ENCODE results near the gene DUSP9.

DUSP9 gene

GRCh38 chrX:153635788-153636668 is 11.0 kb upstream of the DUSP9 start:
- Histone ChIP-seq H3K9me3 (peaks cover under 1% of the 10 kb centered on the region; the same call in 1 of the 2 replicates), H3K4me3 (no peak overlapping the region), H3K4me1 (no peaks in the 10 kb centered on the region), H3K27me3 (ENCODE audit: low read depth) (no peaks in the 10 kb centered on the region), H3K36me3 (replicated peaks) (no peaks in the 10 kb centered on the region)
- in situ Hi-C loops (cut with MboI; ENCODE audit: low sequenced_read_pairs) = no loop called here
- peak in 1 of 2 experiments; percentile 76 for DNase-seq (ENCODE audit: low spot score in 2 of 2)

DNA sequence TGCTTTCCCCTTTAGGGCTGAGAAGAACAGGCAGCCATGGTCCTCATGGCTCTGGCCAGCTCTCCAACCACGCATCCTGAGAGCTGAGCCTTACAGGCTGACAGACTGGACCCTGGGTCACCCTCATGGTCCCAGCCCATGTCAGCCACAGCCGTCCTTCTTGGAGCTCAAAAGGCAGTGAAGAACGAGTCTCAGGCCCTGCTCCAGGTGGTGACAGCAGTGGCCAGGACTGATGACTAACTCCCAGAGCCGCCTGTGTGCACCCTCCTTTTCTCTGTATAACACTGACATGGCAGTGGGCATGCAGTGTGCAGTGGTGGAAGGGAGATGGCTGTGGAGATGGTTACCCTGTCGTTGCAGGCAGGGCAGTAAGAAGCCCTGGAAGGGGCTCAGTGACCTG is 10.3 kb upstream of the DUSP9 start:
- Histone ChIP-seq H3K9me3 (no peaks in the 10 kb centered on the region), H3K4me1 (peaks cover 3% of the 10 kb centered on the region), H3K4me3 (no peak overlapping the region), H3K27me3 (ENCODE audit: low read depth) (no peaks in the 10 kb centered on the region), H3K36me3 (replicated peaks) (no peaks in the 10 kb centered on the region)
- DNase-seq (ENCODE audit: low spot score in 2 of 2) = no peak
- in situ Hi-C loops (cut with MboI; ENCODE audit: low sequenced_read_pairs) = no loop called here

- Histone ChIP-seq H3K4me3 (no peak overlapping the region), H3K36me3 (replicated peaks) (no peaks in the 10 kb centered on the region), H3K9me3 (no peaks in the 10 kb centered on the region), H3K27me3 (ENCODE audit: low read depth) (no peaks in the 10 kb centered on the region), H3K4me1 (peaks cover 5% of the 10 kb centered on the region)
- in situ Hi-C loops (cut with MboI; ENCODE audit: low sequenced_read_pairs) = no loop called here
- no peak for DNase-seq (ENCODE audit: low spot score in 2 of 2)
Observed at GRCh38 chrX:153637121-153638040, 9.6 kb upstream of the DUSP9 start.

DNA sequence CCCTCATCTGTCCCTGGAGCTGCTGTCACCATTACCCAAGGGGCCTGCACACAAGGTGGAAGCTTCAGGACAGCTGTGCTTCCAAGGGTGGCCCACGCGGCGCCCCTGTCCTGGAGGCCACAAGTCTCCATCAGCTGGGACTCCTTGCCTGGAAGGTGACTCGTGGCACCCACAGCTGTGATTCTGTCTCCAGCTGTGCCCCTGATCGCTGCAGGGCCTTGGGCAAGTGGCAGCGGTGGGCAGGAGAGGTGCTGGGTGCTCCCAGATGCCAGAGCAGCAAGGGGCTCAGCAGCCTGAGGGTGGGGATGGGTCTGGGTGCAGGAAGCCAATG is 9.0 kb upstream of the DUSP9 start:
- in situ Hi-C loops (cut with MboI; ENCODE audit: low sequenced_read_pairs) = no loop called here
- Histone ChIP-seq H3K27me3 (ENCODE audit: low read depth) (no peaks in the 10 kb centered on the region), H3K4me3 (no peak overlapping the region), H3K9me3 (no peaks in the 10 kb centered on the region), H3K36me3 (replicated peaks) (no peaks in the 10 kb centered on the region), H3K4me1 (peaks cover 5% of the 10 kb centered on the region)
- DNase-seq (ENCODE audit: low spot score in 2 of 2) = no peak

GRCh38 chrX:153638436-153639176 is 8.4 kb upstream of the DUSP9 start:
- Histone ChIP-seq H3K4me3 (no peak overlapping the region), H3K36me3 (replicated peaks) (no peaks in the 10 kb centered on the region), H3K4me1 (peaks cover 10% of the 10 kb centered on the region), H3K9me3 (no peaks in the 10 kb centered on the region), H3K27me3 (ENCODE audit: low read depth) (no peaks in the 10 kb centered on the region)
- in situ Hi-C loops (cut with MboI; ENCODE audit: low sequenced_read_pairs) = no loop called here
- DNase-seq (ENCODE audit: low spot score in 2 of 2) = no peak

GRCh38 chrX:153639177-153640044 is 7.6 kb upstream of the DUSP9 start:
- in situ Hi-C loops (cut with MboI; ENCODE audit: low sequenced_read_pairs) = no loop called here
- H3K36me3 ChIP-seq (replicated peaks) = no peaks in the 10 kb centered on the region
- peaks cover 14% of the 10 kb centered on the region for H3K4me1 ChIP-seq
- no peak for DNase-seq (ENCODE audit: low spot score in 2 of 2)
- no peak overlapping the region for H3K4me3 ChIP-seq
- H3K9me3 ChIP-seq = no peaks in the 10 kb centered on the region
- no peaks in the 10 kb centered on the region for H3K27me3 ChIP-seq (ENCODE audit: low read depth)

DNA sequence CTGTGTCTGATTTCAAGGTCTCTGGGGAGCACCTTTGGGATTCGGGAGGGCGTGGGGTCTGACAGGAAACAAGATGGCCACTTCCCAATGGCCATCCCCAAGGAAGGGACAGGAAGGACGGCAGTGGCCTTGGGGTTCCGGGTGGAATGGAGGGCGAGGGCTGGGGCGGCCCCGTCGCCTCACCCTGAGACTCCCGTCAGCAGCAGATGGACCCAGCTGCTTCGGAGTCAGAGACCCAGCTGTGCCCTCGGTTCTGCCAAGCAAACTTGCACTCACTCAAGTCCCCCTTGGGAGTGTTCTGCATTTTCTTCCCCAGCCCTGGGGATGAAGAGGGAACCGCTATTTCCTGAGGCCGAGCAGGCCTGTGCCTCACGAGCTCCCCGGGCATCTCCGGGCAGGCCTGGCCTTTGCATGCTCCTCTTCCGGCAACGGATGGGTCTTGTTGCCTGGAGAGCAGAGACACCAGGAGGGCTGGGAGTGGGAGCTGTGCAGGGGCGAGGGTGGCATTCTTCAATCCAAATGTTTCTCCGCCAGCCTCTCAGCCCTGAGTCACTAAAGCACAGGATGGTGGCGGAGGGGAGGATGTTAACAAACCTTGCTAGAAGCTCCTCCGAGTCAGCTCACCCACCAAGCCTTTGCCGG is 6.8 kb upstream of the DUSP9 start:
- peaks cover 18% of the 10 kb centered on the region for H3K4me1 ChIP-seq
- no peak for DNase-seq (ENCODE audit: low spot score in 2 of 2)
- no peaks in the 10 kb centered on the region for H3K36me3 ChIP-seq (replicated peaks)
- in situ Hi-C loops (cut with MboI; ENCODE audit: low sequenced_read_pairs) = no loop called here
- H3K9me3 ChIP-seq = no peaks in the 10 kb centered on the region
- H3K27me3 ChIP-seq (ENCODE audit: low read depth) = no peaks in the 10 kb centered on the region
- H3K4me3 ChIP-seq = no peak overlapping the region

DNA sequence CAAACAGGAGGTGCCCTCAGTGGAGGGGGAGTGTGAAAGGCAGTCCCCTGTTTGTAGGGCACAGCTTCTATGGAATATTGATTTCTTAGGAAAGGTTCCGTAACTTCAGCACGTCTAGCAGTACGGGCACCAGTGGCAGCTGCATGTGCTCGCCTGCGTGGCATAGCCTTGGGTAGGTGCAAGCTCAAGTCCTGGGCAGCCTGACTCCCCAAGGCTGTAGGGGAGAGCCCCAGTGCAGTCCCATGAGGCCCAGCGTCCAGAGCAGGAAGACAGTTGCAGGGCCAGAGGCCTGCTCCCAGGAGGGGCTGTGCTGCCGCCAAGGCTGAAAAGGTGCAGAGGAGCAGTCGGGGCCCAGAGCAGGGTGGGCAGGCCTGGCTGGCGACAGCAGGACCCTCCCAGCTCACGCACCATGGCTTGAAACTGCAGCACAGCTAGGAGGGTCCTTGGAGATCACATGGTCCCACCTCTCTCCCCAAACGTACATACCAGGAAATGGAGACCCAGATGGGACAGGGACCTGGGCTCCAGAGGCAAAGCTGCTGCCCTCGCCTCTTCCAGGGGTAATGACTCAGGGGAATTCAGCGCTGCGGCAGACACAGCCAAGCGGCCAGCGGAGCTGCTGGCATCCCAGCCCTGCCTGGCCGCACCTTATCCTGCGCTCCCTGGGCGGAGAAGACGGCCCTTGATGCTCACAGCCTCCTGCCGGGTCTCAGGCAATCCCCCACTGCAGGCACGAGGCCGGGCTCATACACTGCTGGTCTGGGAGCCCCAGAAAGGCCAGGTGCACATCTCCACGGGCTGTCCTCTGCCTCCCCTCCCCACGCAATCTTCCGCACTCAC is 6.0 kb upstream of the DUSP9 start:
- DNase-seq (ENCODE audit: low spot score in 2 of 2) = no peak
- no peaks in the 10 kb centered on the region for H3K9me3 ChIP-seq
- H3K36me3 ChIP-seq (replicated peaks) = no peaks in the 10 kb centered on the region
- H3K4me3 ChIP-seq = no peak overlapping the region
- peaks cover 18% of the 10 kb centered on the region for H3K4me1 ChIP-seq
- in situ Hi-C loops (cut with MboI; ENCODE audit: low sequenced_read_pairs) = no loop called here
- H3K27me3 ChIP-seq (ENCODE audit: low read depth) = no peaks in the 10 kb centered on the region

- in situ Hi-C loops (cut with MboI; ENCODE audit: low sequenced_read_pairs) = no loop called here
- Histone ChIP-seq H3K4me1 (peaks cover 20% of the 10 kb centered on the region), H3K4me3 (peak overlapping the region; percentile 40), H3K9me3 (no peaks in the 10 kb centered on the region), H3K36me3 (replicated peaks) (no peaks in the 10 kb centered on the region), H3K27me3 (ENCODE audit: low read depth) (no peaks in the 10 kb centered on the region)
- DNase-seq (ENCODE audit: low spot score in 2 of 2) = peak; percentile 55 to 76
Observed at GRCh38 chrX:153641627-153642026, 5.4 kb upstream of the DUSP9 start.

DNA sequence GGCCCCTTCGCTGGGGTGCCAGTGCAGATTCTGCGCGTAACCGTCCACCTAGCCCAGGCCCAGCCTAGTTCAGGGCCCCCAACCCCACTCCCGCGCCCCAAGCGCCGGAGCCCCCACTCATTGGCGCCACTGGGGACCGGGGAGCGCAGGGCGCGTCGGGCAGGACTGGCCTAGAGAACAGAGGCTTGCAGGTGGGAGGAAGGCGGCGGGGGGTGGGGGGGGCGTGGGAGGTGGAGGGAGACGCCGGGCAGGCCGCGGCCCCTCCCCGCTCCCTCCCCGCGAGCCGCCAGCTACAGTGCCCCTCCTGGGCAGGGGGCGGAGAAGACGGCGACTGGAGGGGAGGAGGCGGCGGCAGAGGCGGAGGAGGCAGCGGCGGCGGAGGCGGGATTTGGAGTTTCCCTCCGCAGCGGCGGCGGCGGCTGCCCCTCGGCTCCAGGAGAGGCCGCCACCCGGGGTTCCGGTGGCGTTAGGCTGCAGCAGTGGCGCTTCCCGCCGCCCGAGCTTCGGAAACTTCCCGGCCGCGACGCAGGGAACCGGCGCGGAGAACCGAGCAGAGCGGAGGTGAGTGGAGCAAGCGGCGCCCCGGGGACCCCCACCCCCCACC is 4.8 kb upstream of the DUSP9 start:
- no peaks in the 10 kb centered on the region for H3K9me3 ChIP-seq
- H3K4me1 ChIP-seq = peaks cover 22% of the 10 kb centered on the region
- H3K36me3 ChIP-seq (replicated peaks) = no peaks in the 10 kb centered on the region
- DNase-seq (ENCODE audit: low spot score in 2 of 2) = peak; percentile 62 to 85
- no peaks in the 10 kb centered on the region for H3K27me3 ChIP-seq (ENCODE audit: low read depth)
- in situ Hi-C loops (cut with MboI; ENCODE audit: low sequenced_read_pairs) = no loop called here
- H3K4me3 ChIP-seq = peak overlapping the region; percentile 40

DNA sequence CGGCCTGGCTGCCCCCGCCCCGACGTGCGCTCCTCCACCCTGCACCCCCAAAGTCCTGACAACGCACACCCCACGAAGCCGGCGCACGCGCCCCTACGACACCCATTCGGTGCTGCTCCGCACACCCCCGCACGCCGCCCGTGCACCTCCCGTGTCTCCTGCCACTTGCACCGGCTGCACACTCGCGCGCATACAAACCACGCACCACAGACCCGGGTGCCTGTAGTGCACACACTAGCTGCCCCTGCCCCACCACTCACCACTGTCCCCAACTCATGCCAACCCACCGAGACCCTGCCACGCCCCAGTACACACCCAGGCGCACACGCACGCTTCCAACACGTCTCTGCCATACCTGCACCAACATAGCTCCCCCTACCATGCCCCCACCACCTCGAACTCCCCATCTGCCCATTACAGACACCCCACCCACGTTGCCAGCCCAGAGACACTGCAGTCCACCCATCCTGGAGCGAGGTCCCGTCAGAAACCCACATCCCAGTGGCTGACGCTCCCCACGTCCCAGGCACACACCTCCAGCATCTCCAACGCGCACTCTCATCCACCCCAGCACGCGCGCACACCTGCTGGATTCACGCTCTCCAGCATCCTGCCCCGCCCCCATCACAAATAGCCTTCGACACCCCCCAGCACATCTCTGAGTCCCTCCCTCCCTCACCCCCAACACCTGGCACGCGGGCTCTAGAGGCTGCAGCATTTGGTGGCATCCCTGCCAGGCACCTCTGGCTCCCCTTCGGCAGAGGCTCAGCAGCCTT is 4.2 kb upstream of the DUSP9 start:
- Histone ChIP-seq H3K4me3 (peak overlapping the region; percentile 40), H3K9me3 (no peaks in the 10 kb centered on the region), H3K27me3 (ENCODE audit: low read depth) (no peaks in the 10 kb centered on the region), H3K36me3 (replicated peaks) (no peaks in the 10 kb centered on the region), H3K4me1 (peaks cover 22% of the 10 kb centered on the region)
- in situ Hi-C loops (cut with MboI; ENCODE audit: low sequenced_read_pairs) = no loop called here
- peak in 1 of 2 experiments; percentile 41 for DNase-seq (ENCODE audit: low spot score in 2 of 2)
